Naive B cell (primary cell): ENCODE results near the gene TTLL3. TPM values are rescaled to one million over a fixed set of nuclear protein-coding genes. Genes with fewer than 3 reads are reported as not detected.

Source experiments
- ATAC-seq, 2 donors: fragments of 150-1000 bp; cut with Tn5 transposase; 2 replicates each; pipeline ENCODE4 v1.10.0; 2021; ENCODE audit warnings: low read depth in 2 of 2, mild to moderate bottlenecking in 2 of 2, moderate library complexity in 2 of 2
- DNase-seq: peaks from one replicate; pipeline ENCODE4 v3.0.0; 2022
- H3K27ac Mint-ChIP-seq, 6 donors: one replicate each; pipeline ENCODE4 v1.8.0; 2020 to 2022; ENCODE audit warnings: mild to moderate bottlenecking in 6 of 6, mixed read lengths in 6 of 6, moderate library complexity in 5 of 6, inconsistent platforms in 2 of 6
- H3K27me3 Mint-ChIP-seq, 3 donors: one replicate each; pipeline ENCODE4 v1.8.0; 2021 to 2022; ENCODE audit warnings: mixed read lengths in 3 of 3, mild to moderate bottlenecking in 1 of 3
- H3K36me3 Mint-ChIP-seq, 2 donors: one replicate each; pipeline ENCODE4 v1.8.0; 2020 to 2022; ENCODE audit warnings: mixed read lengths in 2 of 2, inconsistent platforms in 1 of 2, mild to moderate bottlenecking in 1 of 2
- H3K4me1 Mint-ChIP-seq, 3 donors: one replicate each; pipeline ENCODE4 v1.8.0; 2020 to 2022; ENCODE audit warnings: mixed read lengths in 3 of 3, inconsistent platforms in 1 of 3, mild to moderate bottlenecking in 1 of 3, moderate library complexity in 1 of 3
- H3K4me3 Mint-ChIP-seq, 8 donors: one replicate each; pipeline ENCODE4 v1.8.0; 2020 to 2022; ENCODE audit warnings: mild to moderate bottlenecking in 8 of 8, mixed read lengths in 8 of 8, moderate library complexity in 8 of 8, inconsistent platforms in 2 of 8
- H3K9me3 Mint-ChIP-seq, 7 donors: one replicate each; pipeline ENCODE4 v1.8.0; 2020 to 2022; ENCODE audit warnings: mixed read lengths in 7 of 7, mild to moderate bottlenecking in 5 of 7, inconsistent platforms in 2 of 7, moderate library complexity in 1 of 7
- polyA plus RNA-seq, 6 donors: library from polyadenylated mRNA; unstranded; fragments of 300-500 nt; fragmentation: Illumina TruSeq; gene quantifications; one replicate each; pipeline ENCODE4 v1.2.3, GENCODE V29; 2021; ENCODE audit warnings: low read depth in 6 of 6

The TTLL3 gene
- polyA plus RNA-seq, 6 donors from 2014 or later = 2.7 to 7.6 (median 3.4) TPM; not detected in 1

DNA sequence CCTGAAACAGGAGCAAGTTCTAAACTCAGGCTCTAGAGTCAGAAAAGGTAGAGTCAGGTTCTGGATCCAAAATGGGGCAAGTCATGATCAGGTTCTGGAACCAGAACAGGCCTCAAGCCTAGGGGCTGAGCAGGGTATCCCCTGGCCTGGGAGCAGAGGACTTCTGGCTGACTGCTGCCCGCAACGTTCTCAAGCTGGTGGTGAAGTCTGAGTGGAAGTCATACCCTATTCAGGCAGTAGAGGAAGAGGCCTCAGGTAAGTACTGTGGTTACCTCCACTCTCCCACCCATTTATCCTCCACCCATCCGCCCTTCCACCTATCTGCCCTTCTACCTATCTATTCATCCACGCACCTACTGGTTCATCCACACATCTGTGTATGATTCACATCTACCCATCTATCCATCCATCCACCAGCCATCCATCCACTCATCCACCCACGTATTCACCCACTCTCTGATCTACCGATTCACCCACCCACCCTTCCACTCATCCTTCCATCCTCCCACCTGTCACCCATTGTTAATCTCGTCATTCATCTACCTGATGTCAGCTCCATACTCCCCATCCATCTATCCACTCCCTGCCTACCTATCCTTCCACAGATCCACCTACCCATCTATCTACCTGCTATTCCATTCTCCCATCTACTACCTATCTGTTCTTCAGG lies 8.7 kb downstream of the TTLL3 start:
- ATAC-seq (no peak), DNase-seq (no peak)
- Mint-ChIP-seq H3K4me3 (peak overlapping the region in 1 of 8 donors; percentile 74), H3K9me3 (no peaks in the 10 kb centered on the region), H3K36me3 (peaks cover 0 to 8% of the 10 kb centered on the region in 2 donors), H3K4me1 (no peaks in the 10 kb centered on the region), H3K27ac (peak overlapping the region in 1 of 6 donors; percentile 53), H3K27me3 (no peaks in the 10 kb centered on the region)

DNA sequence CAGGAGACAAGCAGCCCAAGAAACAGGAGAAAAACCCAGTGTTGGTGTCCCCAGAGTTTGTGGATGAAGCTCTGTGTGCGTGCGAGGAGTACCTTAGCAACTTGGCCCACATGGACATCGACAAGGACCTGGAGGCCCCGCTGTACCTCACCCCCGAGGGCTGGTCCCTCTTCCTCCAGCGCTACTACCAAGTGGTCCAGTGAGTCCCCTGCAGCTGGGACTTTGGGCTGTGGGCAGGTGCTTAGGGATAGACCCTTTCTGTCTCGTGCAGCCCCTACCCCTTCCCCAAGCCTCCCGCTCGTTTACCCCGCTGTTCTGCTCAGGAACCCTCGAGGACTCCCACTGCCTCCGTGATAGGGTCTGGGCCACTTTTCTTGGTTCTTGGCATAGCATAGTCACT lies 10.5 kb downstream of the TTLL3 start:
- DNase-seq (no peak), ATAC-seq (no peak)
- Mint-ChIP-seq H3K4me1 (no peaks in the 10 kb centered on the region), H3K9me3 (no peaks in the 10 kb centered on the region), H3K36me3 (peaks cover 0 to 8% of the 10 kb centered on the region in 2 donors), H3K27me3 (no peaks in the 10 kb centered on the region), H3K27ac (no peak overlapping the region), H3K4me3 (no peak overlapping the region)

DNA sequence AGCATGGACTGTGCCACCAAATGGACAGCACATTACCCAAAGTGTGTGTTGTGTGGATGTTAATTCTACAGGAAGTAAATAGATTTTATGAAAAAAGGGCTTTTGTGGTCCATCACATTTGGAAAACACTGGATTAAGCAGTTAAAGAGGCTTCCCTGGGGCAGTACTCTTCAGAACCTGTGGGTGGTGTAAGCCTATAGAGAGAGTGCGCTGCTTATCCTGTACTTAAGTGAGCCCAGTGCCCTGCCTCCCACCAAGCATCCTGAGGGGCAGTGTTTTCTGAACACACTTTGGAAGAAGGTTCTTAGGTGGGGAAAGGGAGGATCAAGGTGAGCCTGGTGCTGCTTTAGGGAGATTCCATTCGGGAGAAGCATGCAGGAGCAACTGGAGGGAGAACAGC lies 10.9 kb downstream of the TTLL3 start:
- H3K27me3 Mint-ChIP-seq = no peaks in the 10 kb centered on the region
- H3K36me3 Mint-ChIP-seq = peaks cover 0 to 8% of the 10 kb centered on the region in 2 donors
- H3K9me3 Mint-ChIP-seq = no peaks in the 10 kb centered on the region
- peak overlapping the region in 1 of 8 donors; percentile 9 for H3K4me3 Mint-ChIP-seq
- DNase-seq (no peak), ATAC-seq (peak in 1 of 2 donors; percentile 39)
- H3K27ac Mint-ChIP-seq = peak overlapping the region in 3 of 6 donors; percentile 25 to 61 (median 56)
- H3K4me1 Mint-ChIP-seq = no peaks in the 10 kb centered on the region

GRCh38 chr3:9825451-9826040 lies 15.5 kb downstream of the TTLL3 start:
- no peaks in the 10 kb centered on the region for H3K9me3 Mint-ChIP-seq
- no peak overlapping the region for H3K4me3 Mint-ChIP-seq
- no peaks in the 10 kb centered on the region for H3K27me3 Mint-ChIP-seq
- H3K27ac Mint-ChIP-seq = peak overlapping the region in 2 of 6 donors; percentile 29 to 68
- H3K36me3 Mint-ChIP-seq = no peaks in the 10 kb centered on the region
- peaks cover 0 to 5% (median 0%) of the 10 kb centered on the region in 3 donors for H3K4me1 Mint-ChIP-seq
- ATAC-seq (no peak), DNase-seq (no peak)

DNA sequence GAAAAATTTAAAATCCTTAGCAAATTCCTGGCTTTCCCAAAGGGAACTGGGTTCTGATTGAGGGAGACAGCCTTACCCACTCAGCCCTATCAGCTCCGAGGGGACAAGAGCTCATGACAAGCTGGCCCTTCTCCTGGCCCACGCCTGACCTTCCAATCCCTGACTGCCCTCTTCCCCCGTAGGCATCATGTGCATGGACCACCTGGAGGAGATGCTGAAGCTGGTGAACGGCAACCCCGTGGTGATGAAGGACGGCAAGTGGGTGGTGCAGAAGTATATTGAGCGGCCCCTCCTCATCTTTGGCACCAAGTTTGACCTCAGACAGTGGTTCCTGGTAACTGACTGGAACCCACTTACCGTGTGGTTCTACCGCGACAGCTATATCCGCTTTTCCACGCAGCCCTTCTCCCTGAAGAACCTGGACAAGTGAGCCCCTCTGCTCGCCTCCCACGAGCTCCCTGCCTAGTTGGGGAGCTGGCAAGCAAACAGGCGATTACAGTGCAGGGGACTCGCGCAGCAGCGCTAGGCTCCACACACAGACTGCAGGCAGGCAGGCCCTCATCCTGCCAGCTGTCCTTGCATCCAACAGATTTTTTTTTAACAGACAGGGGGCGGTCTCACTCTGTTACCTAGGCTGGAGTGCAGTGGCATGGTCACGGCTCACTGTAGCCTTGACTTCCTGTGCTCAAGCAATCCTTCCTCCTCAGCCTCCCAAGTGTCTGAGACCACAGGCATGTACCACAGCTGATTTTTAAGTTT lies 16.9 kb downstream of the TTLL3 start:
- Mint-ChIP-seq H3K27ac (no peak overlapping the region), H3K27me3 (no peaks in the 10 kb centered on the region), H3K9me3 (no peaks in the 10 kb centered on the region), H3K4me3 (no peak overlapping the region), H3K4me1 (peaks cover 0 to 5% (median 0%) of the 10 kb centered on the region in 3 donors), H3K36me3 (no peaks in the 10 kb centered on the region)
- DNase-seq = no peak
- ATAC-seq = no peak

DNA sequence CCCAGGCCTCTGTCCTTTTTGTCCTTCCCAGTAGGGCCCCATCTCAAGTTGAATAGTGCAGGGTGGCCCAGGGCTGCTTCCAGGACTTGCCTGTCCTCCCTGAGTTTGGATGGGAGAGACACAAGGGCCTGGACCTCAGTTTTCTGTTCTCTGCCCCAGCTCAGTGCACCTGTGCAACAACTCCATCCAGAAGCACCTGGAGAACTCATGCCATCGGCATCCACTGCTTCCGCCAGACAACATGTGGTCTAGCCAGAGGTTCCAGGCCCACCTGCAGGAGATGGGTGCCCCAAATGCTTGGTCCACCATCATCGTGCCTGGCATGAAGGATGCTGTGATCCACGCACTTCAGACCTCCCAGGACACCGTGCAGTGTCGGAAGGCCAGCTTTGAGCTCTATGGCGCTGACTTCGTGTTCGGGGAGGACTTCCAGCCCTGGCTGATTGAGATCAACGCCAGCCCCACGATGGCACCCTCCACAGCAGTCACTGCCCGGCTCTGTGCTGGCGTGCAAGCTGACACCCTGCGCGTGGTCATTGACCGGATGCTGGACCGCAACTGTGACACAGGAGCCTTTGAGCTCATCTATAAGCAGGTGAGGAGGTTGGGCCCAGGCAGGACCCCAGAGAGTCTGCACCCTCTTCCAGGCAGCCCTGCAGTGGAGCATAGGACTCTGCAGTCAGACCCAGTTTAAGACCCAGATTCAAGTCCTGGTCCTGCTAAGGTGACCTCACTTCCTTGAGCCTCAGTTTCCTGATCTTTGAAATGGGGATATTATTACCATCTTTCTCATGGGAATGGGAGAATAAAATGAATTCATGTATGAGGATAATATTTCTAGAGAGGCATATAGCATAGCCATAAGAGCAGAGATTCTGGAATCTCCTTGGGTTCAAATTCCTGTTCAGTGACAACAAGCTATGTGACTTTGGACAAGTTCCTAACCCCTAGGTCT lies 19.0 kb downstream of the TTLL3 start:
- DNase-seq (no peak), ATAC-seq (no peak)
- Mint-ChIP-seq H3K4me3 (no peak overlapping the region), H3K27me3 (no peaks in the 10 kb centered on the region), H3K36me3 (no peaks in the 10 kb centered on the region), H3K4me1 (peaks cover 0 to 5% (median 0%) of the 10 kb centered on the region in 3 donors), H3K27ac (no peak overlapping the region), H3K9me3 (no peaks in the 10 kb centered on the region)

GRCh38 chr3:9831253-9831652 lies 21.2 kb downstream of the TTLL3 start:
- DNase-seq (no peak), ATAC-seq (no peak)
- Mint-ChIP-seq H3K36me3 (no peaks in the 10 kb centered on the region), H3K4me3 (no peak overlapping the region), H3K27ac (no peak overlapping the region), H3K9me3 (no peaks in the 10 kb centered on the region), H3K4me1 (peaks cover 0 to 5% (median 5%) of the 10 kb centered on the region in 3 donors), H3K27me3 (no peaks in the 10 kb centered on the region)

DNA sequence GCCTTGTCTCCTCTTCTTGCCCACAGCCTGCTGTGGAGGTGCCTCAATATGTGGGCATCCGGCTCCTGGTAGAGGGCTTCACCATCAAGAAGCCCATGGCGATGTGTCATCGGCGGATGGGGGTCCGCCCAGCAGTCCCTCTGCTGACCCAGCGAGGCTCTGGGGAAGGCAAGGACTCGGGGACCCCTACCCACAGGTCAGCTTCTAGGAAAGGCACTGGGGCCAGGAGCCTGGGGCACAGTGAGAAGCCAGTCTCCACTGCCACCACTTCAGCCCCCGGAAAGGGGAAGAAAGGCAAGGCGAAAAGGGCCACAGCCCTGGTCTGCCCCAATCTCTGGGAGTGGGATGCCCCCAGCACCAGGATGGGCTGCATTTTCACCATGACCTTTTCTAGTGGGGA lies 23.0 kb downstream of the TTLL3 start:
- ATAC-seq (no peak), DNase-seq (no peak)
- peaks cover 0 to 5% (median 0%) of the 10 kb centered on the region in 3 donors for H3K4me1 Mint-ChIP-seq
- H3K27me3 Mint-ChIP-seq = no peaks in the 10 kb centered on the region
- H3K4me3 Mint-ChIP-seq = peak overlapping the region in 1 of 8 donors; percentile 42
- H3K36me3 Mint-ChIP-seq = no peaks in the 10 kb centered on the region
- no peaks in the 10 kb centered on the region for H3K9me3 Mint-ChIP-seq
- H3K27ac Mint-ChIP-seq = no peak overlapping the region

- no peak for DNase-seq
- Mint-ChIP-seq H3K9me3 (no peaks in the 10 kb centered on the region), H3K36me3 (no peaks in the 10 kb centered on the region)
These were observed 24.7 kb downstream of the TTLL3 start for GRCh38 chr3:9834520-9835380.

DNA sequence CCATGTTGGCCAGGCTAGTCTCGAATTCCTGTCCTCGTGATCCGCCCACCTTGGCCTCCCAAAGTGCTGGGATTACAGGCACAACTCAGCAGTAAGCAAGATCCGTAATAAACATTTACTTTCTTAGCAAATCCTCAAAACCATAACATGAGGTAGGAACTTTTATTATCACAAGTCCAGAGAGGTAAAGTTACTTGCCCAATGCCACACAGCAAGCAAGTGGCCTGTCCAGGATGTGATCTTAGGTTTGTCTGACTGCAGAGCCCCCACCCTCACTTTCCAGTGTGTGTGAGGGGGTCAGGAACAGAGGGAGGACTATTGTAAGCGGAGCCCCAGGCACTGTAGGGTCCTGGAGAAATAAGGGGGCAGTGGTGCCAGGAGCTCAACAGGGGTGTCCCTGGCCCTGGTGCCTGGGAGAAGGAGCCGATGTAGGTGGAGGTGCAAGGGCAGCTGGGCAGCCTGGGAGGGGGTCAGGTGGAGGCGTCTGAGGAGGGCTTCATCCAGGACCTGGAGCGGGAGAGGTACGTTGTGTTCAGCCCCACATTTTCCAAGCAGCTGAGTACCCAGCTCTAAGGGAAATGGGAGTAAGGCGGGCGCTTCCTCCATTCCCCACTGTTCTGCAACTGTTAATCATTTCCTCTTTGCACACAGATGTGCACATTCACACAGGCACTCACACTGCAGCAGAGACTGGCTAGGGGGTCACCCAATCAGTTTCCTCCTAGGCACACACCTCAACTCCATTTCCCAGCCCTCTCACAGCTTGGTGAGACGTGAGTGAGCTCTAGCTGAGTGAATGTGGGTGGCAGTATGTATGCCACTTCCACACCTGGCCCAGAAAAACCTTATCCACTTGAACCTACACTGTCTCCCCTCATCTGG lies 27.9 kb downstream of the TTLL3 start:
- peak overlapping the region in 3 of 6 donors; percentile 21 to 60 (median 47) for H3K27ac Mint-ChIP-seq
- H3K4me1 Mint-ChIP-seq = peaks cover 11 to 18% (median 12%) of the 10 kb centered on the region in 3 donors
- ATAC-seq (no peak), DNase-seq (no peak)
- no peaks in the 10 kb centered on the region for H3K27me3 Mint-ChIP-seq
- H3K36me3 Mint-ChIP-seq = no peaks in the 10 kb centered on the region
- peak overlapping the region in 2 of 8 donors; percentile 54 to 73 for H3K4me3 Mint-ChIP-seq
- no peaks in the 10 kb centered on the region for H3K9me3 Mint-ChIP-seq

More at GRCh38 chr3:9834520-9835380, 24.7 kb downstream of the TTLL3 start:
- Mint-ChIP-seq H3K4me3 (no peak overlapping the region), H3K27ac (peak overlapping the region in 1 of 6 donors; percentile 42), H3K4me1 (peaks cover 0 to 5% (median 4%) of the 10 kb centered on the region in 3 donors), H3K27me3 (no peaks in the 10 kb centered on the region)
- no peak for ATAC-seq

- Mint-ChIP-seq H3K27ac (no peak overlapping the region), H3K4me3 (peak overlapping the region in 1 of 8 donors; percentile 54), H3K4me1 (peaks cover 15 to 27% (median 19%) of the 10 kb centered on the region in 3 donors), H3K27me3 (no peaks in the 10 kb centered on the region), H3K9me3 (no peaks in the 10 kb centered on the region), H3K36me3 (no peaks in the 10 kb centered on the region)
- no peak for ATAC-seq
- DNase-seq = no peak
These were observed 28.8 kb downstream of the TTLL3 start for GRCh38 chr3:9838856-9839255.
